Breast epithelium (tissue), 4 donors: ENCODE results near the gene PTPN7. TPM values are rescaled to one million over a fixed set of nuclear protein-coding genes. Genes with fewer than 3 reads are reported as not detected.
"Not testable (repeated sequence)": the region's sequence is repeated elsewhere in the genome, so short reads cannot be mapped to it uniquely, and the experiment has no call there.

Experiments used
- DNase-seq, 2 donors: peaks; one replicate each; pipeline ENCODE4 v3.0.0-alpha.2; 2019; ENCODE audit warnings: low spot score in 2 of 2
- H3K27ac ChIP-seq, 2 donors: fragments of 200-600 bp; sonication (generic) in 1 of 2; one replicate each; pipeline ENCODE4 v1.5.1; 2016 to 2019; ENCODE audit warnings: mild to moderate bottlenecking in 1 of 2
- H3K27me3 ChIP-seq, 2 donors: fragments of 200-600 bp; sonication (generic) in 1 of 2; one replicate each; pipeline versions ENCODE4 v1.5.1 to v1.6.0; 2017 to 2019; ENCODE audit warnings: control low read depth in 1 of 2, mild to moderate bottlenecking in 1 of 2
- H3K36me3 ChIP-seq: fragments of 200-600 bp; one replicate; pipeline ENCODE4 v1.5.1; 2019
- H3K4me1 ChIP-seq, 2 donors: fragments of 200-600 bp; sonication (generic); one replicate each; pipeline ENCODE4 v1.5.1; 2016 to 2019; ENCODE audit warnings: control low read depth in 1 of 2
- H3K4me3 ChIP-seq, 3 donors: fragments of 200-600 bp; sonication (generic); 1 replicate in 2 of 3; 2 replicates in 1 of 3; pipeline ENCODE4 v1.5.1; 2016 to 2019; ENCODE audit warnings: mild to moderate bottlenecking in 3 of 3, moderate library complexity in 2 of 3
- H3K9me3 ChIP-seq, 2 donors: fragments of 200-600 bp; sonication (generic) in 1 of 2; one replicate each; pipeline ENCODE4 v1.5.1; 2016 to 2019; ENCODE audit warnings: control low read depth in 1 of 2
- POLR2A ChIP-seq: fragments of 450-650 bp; IDR thresholded peaks from one replicate; pipeline ENCODE4 v1.6.1; 2016; ENCODE audit warnings: antibody characterized with exemption, mild to moderate bottlenecking, moderate library complexity
- POLR2AphosphoS5 ChIP-seq, 3 donors: sonication (generic); formaldehyde crosslinking; IDR thresholded peaks; one replicate each; pipeline ENCODE4 v1.6.1; 2017; ENCODE audit warnings: antibody characterized with exemption in 3 of 3
- intact Hi-C: fragments of 100-400 bp; cut with DNase I; formaldehyde crosslinking; loops from one replicate; pipeline ENCODE4 v1.15.1; 2023; ENCODE audit warnings: low total_unique reads
- total RNA-seq, 3 donors: library from RNA; depleted of rRNA; stranded (reverse); fragments of >200 nt; gene quantifications; one replicate each; pipeline ENCODE4 v1.1.0, GENCODE V29; 2016
- TF ChIP-seq, protein P1 (sequence below), 3 donors: fragments of 450-650 bp; IDR thresholded peaks; one replicate each; pipeline ENCODE4 v1.5.1; 2016 to 2017; ENCODE audit warnings: antibody characterized with exemption in 3 of 3, mild to moderate bottlenecking in 3 of 3, moderate library complexity in 3 of 3

Gene PTPN7
- total RNA-seq, 3 donors from 2014 or later = 1.4 to 4.2 (median 2.9) TPM

DNA sequence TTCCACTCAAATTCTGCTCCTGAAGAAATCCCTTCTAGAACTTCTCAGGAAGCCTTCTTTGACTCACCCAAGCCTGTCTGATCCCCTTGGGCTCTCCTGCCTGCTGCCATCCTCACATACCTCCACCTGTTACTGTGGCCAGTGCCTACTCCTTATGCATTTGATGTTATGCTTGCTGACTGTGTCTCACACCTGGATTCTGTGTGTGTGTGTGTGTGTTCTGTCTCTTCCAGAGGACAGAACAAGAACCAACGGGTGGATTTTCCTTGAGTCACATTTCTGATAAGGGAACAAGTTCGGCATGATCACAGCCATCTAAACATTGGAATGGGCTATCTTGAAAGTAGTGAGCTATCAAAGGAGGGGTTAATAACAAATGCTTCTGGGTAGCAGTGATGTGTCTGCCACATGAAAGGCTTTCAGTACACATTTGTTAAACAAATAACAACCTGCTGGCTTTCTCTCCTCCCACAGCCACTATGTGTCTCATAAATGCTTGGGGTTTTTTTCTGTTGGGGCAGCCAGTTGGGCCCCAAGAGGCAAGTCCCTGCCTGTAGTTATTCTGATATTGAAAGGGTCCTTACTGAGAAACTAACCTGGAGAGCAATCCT, 46.6 kb downstream of the PTPN7 start:
- Histone ChIP-seq H3K27me3 (no peaks in the 10 kb centered on the region), H3K4me3 (no peak overlapping the region), H3K36me3 (no peaks in the 10 kb centered on the region), H3K4me1 (peaks cover 0 to 9% of the 10 kb centered on the region in 2 donors), H3K9me3 (no peaks in the 10 kb centered on the region), H3K27ac (peak overlapping the region; percentile 83 to 85)
- no peak for TF ChIP-seq POLR2A
- TF ChIP-seq, protein P1, sequence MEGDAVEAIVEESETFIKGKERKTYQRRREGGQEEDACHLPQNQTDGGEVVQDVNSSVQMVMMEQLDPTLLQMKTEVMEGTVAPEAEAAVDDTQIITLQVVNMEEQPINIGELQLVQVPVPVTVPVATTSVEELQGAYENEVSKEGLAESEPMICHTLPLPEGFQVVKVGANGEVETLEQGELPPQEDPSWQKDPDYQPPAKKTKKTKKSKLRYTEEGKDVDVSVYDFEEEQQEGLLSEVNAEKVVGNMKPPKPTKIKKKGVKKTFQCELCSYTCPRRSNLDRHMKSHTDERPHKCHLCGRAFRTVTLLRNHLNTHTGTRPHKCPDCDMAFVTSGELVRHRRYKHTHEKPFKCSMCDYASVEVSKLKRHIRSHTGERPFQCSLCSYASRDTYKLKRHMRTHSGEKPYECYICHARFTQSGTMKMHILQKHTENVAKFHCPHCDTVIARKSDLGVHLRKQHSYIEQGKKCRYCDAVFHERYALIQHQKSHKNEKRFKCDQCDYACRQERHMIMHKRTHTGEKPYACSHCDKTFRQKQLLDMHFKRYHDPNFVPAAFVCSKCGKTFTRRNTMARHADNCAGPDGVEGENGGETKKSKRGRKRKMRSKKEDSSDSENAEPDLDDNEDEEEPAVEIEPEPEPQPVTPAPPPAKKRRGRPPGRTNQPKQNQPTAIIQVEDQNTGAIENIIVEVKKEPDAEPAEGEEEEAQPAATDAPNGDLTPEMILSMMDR (IDR thresholded peaks at IDR 0.05) = no peak
- no peak for TF ChIP-seq POLR2AphosphoS5 (IDR thresholded peaks at IDR 0.05)
- DNase-seq = no peak
- intact Hi-C loops = no loop called here

GRCh38 chr1:202112859-202113689, 47.3 kb downstream of the PTPN7 start:
- Histone ChIP-seq H3K9me3 (no peaks in the 10 kb centered on the region), H3K27me3 (no peaks in the 10 kb centered on the region), H3K27ac (peak overlapping the region; percentile 83 to 85), H3K4me3 (peak overlapping the region in 1 of 3 donors; percentile 38), H3K36me3 (no peaks in the 10 kb centered on the region), H3K4me1 (peaks cover 0 to 9% of the 10 kb centered on the region in 2 donors)
- intact Hi-C loops = no loop called here
- no peak for TF ChIP-seq POLR2A
- TF ChIP-seq POLR2AphosphoS5 (IDR thresholded peaks at IDR 0.05) = peak in 2 of 3 donors; percentile 24 to 53
- peak; percentile 88 to 90 for DNase-seq

GRCh38 chr1:202111589-202111988, 48.8 kb downstream of the PTPN7 start:
- H3K36me3 ChIP-seq, intact Hi-C loops, DNase-seq, H3K9me3 ChIP-seq, H3K4me3 ChIP-seq, H3K27me3 ChIP-seq: not testable (repeated sequence)
- H3K4me1 ChIP-seq = peaks cover 6 to 13% of the 10 kb centered on the region in 2 donors
- peak overlapping the region in 1 of 2 donors; percentile 85 for H3K27ac ChIP-seq

DNA sequence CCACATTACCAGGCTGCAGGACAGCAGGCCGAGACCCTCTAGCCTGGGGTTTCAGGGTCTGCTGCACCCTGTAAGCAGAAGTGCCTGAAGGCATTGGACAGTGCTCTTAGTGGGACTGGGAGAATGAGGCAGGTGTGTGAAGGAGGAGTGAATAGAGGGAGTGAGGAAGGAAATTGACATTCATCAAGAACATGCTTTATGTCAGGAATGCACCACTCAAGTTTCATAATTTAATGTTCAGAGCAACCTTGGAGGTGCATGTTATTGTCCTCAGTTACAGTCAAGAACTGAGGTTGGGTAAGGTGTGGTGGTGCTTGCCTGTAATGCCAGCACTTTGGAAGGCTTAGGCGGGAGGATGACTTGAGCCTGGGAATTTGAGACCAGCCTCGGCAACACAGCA, 49.4 kb downstream of the PTPN7 start:
- intact Hi-C loops = no loop called here
- no peak for DNase-seq
- peak overlapping the region in 1 of 2 donors; percentile 85 for H3K27ac ChIP-seq

DNA sequence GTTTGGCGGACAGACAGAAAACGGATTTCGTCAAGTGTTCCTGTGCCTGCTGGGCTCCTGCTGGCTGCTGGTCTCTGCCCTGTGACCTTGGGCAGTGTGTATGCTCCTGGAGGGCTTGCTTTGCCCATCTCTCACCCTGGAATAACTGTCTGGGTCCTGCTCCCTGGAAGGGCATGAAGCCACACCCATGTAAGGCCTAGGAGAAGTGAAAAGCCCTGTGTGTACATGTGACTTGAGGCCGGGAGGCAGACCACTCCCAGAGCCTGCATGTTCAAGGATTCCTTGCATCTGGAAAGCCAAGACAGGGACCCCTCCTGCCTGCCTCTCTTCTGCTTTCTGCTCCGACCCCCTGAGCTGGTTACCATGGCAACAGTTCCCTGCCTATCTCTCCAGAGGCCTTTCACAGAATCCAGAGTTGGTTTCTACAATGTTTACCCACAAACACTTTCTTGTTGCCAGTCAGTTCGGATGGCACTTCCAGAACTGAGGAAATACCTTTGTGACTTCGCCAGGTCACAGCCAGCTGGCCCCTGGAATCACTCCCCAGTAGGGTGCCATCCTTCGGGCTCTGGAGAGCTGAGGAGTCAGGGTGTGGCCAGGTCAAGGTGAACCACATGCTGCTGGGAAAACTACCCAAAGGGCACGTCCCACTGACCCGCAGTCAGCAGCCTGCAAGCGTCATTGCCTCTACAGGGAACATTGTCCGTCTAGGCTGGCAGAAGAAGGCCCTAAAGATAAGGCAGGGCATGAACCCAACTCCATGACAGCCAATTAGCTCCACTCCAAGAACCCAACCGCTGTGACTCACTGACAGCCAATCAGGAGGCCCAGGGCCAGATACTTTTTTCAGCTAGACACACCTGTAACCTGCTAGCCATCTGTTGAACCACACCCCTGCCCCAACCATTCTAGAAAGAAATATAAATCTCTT, 52.3 kb downstream of the PTPN7 start:
- Histone ChIP-seq H3K4me1 (peaks cover 8 to 9% of the 10 kb centered on the region in 2 donors), H3K27me3 (no peaks in the 10 kb centered on the region), H3K9me3 (no peaks in the 10 kb centered on the region), H3K36me3 (no peaks in the 10 kb centered on the region), H3K4me3 (no peak overlapping the region), H3K27ac (peak overlapping the region; percentile 89 to 95)
- TF ChIP-seq POLR2A (no peak), POLR2AphosphoS5 (IDR thresholded peaks at IDR 0.05) (no peak)
- TF ChIP-seq, protein P1 (IDR thresholded peaks at IDR 0.05) = no peak
- intact Hi-C loops = no loop called here
- no peak for DNase-seq

More for the DNA sequence above, 49.4 kb downstream of the PTPN7 start:
- Histone ChIP-seq H3K4me1 (peaks cover 8 to 13% of the 10 kb centered on the region in 2 donors), H3K36me3 (no peaks in the 10 kb centered on the region), H3K27me3 (no peaks in the 10 kb centered on the region), H3K9me3 (no peaks in the 10 kb centered on the region), H3K4me3 (no peak overlapping the region)
- no peak for TF ChIP-seq POLR2A
- TF ChIP-seq POLR2AphosphoS5 (IDR thresholded peaks at IDR 0.05) = no peak
- TF ChIP-seq, protein P1 (IDR thresholded peaks at IDR 0.05) = no peak
